Measurements from ENCODE around the gene AKR1D1. TPM values are rescaled to one million over a fixed set of nuclear protein-coding genes. Genes with fewer than 3 reads are reported as not detected.

AKR1D1 gene
- total and polyA plus RNA-seq, 2 of the 13 experiments (the other 11 are each of a cell fraction or from before 2014, with no cell fraction given), result 6.9 to 37.0 TPM

GRCh38 chr7:138116892-138117291, 40.6 kb downstream of the AKR1D1 start (continued):
- no peak for TF ChIP-seq ZBTB25 (CRISPR knock-in tag; IDR thresholded peaks at IDR 0.05)
- no peak for TF ChIP-seq MAZ (IDR thresholded peaks at IDR 0.05; ENCODE audit: borderline replicate concordance, low read depth, low read length)
- TF ChIP-seq MAZ (CRISPR knock-in tag; IDR thresholded peaks at IDR 0.05; ENCODE audit: low read depth), result no peak
- no peak for TF ChIP-seq CHD2 (IDR thresholded peaks at IDR 0.05; ENCODE audit: low read depth, low read length)
- TF ChIP-seq MLXIP (CRISPR knock-in tag; IDR thresholded peaks at IDR 0.05; ENCODE audit: borderline replicate concordance), result no peak
- 0 out of 2 replicates have a peak, but pooled peaks have one; percentile 37 for TF ChIP-seq TGIF2 (CRISPR knock-in tag; IDR thresholded peaks at IDR 0.05)
- peak; percentile 63; the same call in 1 of the 2 replicates for TF ChIP-seq HMG20A (CRISPR knock-in tag; IDR thresholded peaks at IDR 0.05; ENCODE audit: borderline replicate concordance)
- TF ChIP-seq ZBTB20 (CRISPR knock-in tag; IDR thresholded peaks at IDR 0.05; ENCODE audit: borderline replicate concordance, low read depth), result no peak
- TF ChIP-seq MTA3 (CRISPR knock-in tag; IDR thresholded peaks at IDR 0.05), result no peak
- no peak for TF ChIP-seq CREB1 (IDR thresholded peaks at IDR 0.05)
- TF ChIP-seq CREB1 (CRISPR knock-in tag; IDR thresholded peaks at IDR 0.05), result peak; percentile 43; the same call in 1 of the 2 replicates
- no peak for TF ChIP-seq CHD4 (IDR thresholded peaks at IDR 0.05; ENCODE audit: borderline replicate concordance, low read length)
- TF ChIP-seq ZNF720 (CRISPR knock-in tag; IDR thresholded peaks at IDR 0.05), result no peak
- TF ChIP-seq ZSCAN21 (CRISPR knock-in tag; IDR thresholded peaks at IDR 0.05; ENCODE audit: borderline replicate concordance), result no peak
- TF ChIP-seq CBX1 (IDR thresholded peaks at IDR 0.05; ENCODE audit: low read depth), result no peak
- no peak for TF ChIP-seq PLRG1 (conservative IDR thresholded peaks at IDR 0.05)
- no peak for TF ChIP-seq ZNF10 (CRISPR knock-in tag; IDR thresholded peaks at IDR 0.05; ENCODE audit: borderline replicate concordance, low read depth)
- TF ChIP-seq MLX (CRISPR knock-in tag; IDR thresholded peaks at IDR 0.05), result peak; percentile 83
- peak; percentile 41; the same call in 1 of the 2 replicates for TF ChIP-seq PITX1 (CRISPR knock-in tag; IDR thresholded peaks at IDR 0.05)
- no peak for TF ChIP-seq BRCA1 (CRISPR knock-in tag; IDR thresholded peaks at IDR 0.05)
- TF ChIP-seq TFDP1 (CRISPR knock-in tag; IDR thresholded peaks at IDR 0.05; ENCODE audit: borderline replicate concordance), result peak; percentile 68; the same call in 1 of the 2 replicates
- TF ChIP-seq FUBP1 (CRISPR knock-in tag; IDR thresholded peaks at IDR 0.05; ENCODE audit: borderline replicate concordance), result no peak
- no peak; the same call in 1 of the 2 replicates for TF ChIP-seq TOPORS (CRISPR knock-in tag; IDR thresholded peaks at IDR 0.05)
- TF ChIP-seq NR3C1 (CRISPR knock-in tag; IDR thresholded peaks at IDR 0.05), result no peak
- TF ChIP-seq HHEX (CRISPR knock-in tag; IDR thresholded peaks at IDR 0.05), result peak; percentile 31; the same call in 1 of the 2 replicates
- peak; percentile 92 for TF ChIP-seq GFI1 (CRISPR knock-in tag; IDR thresholded peaks at IDR 0.05; ENCODE audit: borderline replicate concordance)

Data from HepG2 (cell line).